T-helper 2 cell treated with Interferon-gamma antibody and Interleukin-4, amounts not matched to agents 100 ng/mL and 5 ng/mL, for 36 hours (primary cell): Measurements from ENCODE around the gene DIPK1B. TPM values are rescaled to one million over a fixed set of nuclear protein-coding genes. Genes with fewer than 3 reads are reported as not detected.

ENCODE experiments used
- intact Hi-C: fragments of 100-400 bp; cut with micrococcal nuclease; formaldehyde crosslinking; loops from one replicate; pipeline ENCODE4 v1.15.1; 2023
- total RNA-seq: library from RNA; stranded (reverse); gene quantifications from 2 replicates; pipeline ENCODE4 v1.2.3, GENCODE V29; 2022

The DIPK1B gene
- total RNA-seq, result 1.1 and 1.3 TPM in 2 replicates

GRCh38 chr9:136711751-136712689, at the start of gene DIPK1B:
DIPK1B (plus strand) TSS chr9:136712572; CDS start chr9:136712666, 94 bp downstream.
- intact Hi-C loops, result no loop called here

GRCh38 chr9:136662656-136663581, 49.5 kb upstream of the DIPK1B start, which contains the start of gene EGFL7:
EGFL7 (plus strand) TSS chr9:136662916; CDS start chr9:136668283, 5,367 bp downstream.
- intact Hi-C loops, result no loop called here

GRCh38 chr9:136664000-136664915, 48.1 kb upstream of the DIPK1B start:
- intact Hi-C loops, result no loop called here

GRCh38 chr9:136665111-136665703, 47.2 kb upstream of the DIPK1B start:
- intact Hi-C loops, result no loop called here

DNA sequence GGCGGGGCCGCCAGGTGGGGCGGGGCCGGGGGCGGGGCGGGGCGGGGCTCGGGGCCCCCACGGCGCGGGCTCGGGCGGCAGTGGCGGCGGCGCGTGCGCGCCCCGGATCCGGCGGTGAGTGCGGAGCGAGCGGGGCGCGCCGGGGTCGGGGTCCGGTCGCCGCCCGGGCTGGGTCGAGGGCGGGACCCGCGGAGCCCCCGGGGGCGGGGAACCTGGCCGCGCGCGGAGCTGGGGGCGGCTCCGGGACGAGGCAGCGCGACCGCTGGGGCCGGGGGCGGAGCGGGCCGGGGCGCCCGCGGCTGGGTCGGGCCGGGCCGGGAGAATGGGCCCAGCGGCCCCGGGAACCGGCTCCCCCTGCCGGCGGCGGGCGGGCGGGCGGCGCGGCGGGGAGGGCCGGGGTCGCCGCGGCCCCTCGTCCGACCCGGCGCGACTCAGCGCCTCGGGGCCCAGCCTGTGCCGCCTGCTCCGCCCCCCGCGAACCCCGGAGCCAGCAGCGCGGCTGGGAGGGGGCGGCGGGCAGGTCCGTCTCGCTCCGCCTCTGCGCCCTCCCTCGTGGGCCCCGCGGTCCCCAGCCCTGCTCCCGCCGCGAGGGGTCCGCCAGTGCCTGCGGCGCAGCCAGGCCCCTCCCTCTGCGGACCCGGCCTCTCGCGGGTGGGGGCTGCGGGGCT, 46.5 kb upstream of the DIPK1B start:
- intact Hi-C loops, result no loop called here

DNA sequence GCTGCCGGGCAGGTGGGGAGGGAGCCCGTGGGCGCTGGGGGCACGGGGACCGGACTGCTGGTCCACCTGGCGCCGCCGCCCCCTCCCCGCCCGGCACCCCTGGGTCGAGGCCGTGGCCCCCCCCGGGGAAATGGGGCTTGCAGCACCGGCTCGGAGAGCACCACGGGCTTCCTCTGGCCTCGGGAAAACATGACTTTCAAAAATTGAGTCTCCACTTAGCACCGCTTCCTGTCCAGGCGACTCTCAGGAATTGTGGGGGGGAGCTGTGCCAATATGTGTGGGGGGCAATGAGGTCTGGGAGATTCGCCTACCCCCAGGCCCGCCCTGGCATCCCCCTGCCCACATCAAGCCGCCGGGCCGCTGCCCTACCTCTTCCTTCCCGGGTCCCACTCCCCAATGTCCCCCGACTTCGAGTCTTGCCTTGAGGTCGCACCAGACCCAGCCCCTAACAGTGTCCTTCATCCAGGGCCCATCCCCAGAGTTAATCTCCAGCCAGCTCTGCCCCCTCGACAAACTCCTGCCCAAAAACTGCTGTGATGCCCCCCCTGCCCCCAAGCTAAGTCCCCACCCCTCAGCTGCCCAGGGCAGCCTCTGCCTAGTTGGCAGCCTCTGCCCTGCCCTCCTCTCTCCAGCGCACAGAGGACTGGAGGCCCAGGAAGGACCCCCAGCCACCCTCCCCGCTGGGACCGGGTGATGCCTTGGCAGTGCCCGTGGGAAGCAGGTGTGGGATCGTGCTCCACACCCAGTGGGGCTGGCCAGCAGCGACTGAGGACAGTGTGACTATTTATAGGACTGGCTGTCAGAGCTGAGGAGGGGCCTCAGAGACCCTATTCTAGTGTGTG, 45.8 kb upstream of the DIPK1B start:
- intact Hi-C loops, result no loop called here

DNA sequence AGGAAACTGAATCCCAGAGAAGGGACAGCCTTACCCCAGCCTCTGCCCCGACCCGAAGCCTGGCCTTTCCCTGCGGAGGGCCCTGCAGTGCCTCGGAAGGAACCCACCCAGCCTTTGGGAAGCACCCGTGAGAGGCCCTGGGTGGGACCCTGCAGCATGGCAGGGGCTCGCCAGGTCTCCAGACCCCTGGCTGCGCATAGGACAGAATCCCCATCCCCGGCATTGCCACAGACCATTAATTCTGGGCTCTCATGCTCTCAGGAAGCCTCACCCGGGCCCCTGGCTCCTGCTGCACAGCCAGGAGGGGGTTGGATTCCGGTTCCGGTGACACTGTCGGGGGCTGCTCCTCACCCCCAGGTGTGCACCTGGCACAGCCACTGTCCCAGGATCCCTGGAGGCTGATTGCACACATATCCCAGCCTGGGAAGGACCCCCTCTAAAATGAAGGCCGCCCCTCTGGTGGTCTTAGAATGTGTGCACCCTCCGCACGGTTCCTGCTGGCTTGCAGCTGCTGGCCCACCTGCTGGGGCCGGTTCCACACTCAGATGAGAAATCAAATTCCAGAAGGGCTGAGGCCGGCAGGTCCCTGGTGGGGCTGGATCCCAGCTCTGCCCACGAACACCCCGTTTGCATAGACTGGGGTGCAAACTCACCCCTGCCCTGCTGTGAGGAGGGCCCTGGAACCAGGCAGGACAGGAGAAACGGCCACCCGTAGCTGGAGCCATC, 45.0 kb upstream of the DIPK1B start:
- intact Hi-C loops, result no loop called here

DNA sequence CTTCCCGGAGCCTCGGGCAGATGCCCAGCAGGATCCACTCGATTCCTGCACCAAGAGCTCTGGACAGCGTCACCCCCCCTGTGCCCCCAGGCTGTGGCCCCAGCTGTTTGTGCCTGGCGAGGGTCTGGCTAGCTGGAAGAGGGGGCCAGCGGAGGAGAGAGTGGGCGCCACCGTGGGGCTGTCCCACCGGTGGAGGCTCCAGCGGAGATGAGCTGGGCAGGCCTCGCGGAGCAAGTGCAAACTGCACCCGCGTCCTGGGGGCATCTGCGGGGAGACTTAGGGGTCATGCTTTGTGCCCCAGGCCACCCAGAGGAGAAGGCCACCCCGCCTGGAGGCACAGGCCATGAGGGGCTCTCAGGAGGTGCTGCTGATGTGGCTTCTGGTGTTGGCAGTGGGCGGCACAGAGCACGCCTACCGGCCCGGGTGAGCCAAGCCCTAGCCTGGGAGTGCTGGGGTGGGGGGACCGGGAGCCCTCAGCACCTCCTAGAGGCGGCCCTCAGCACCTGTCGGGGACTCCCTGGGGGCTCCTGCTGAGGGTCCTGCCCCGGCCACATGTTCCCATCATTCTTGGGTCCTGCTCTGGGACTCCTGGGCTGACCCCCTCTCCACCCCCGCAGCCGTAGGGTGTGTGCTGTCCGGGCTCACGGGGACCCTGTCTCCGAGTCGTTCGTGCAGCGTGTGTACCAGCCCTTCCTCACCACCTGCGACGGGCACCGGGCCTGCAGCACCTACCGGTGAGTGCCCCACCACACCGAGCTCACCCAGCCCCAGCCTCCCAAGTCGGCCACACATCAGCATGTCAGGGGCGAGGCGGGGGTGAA, 44.2 kb upstream of the DIPK1B start:
- intact Hi-C loops, result no loop called here

- intact Hi-C loops, result no loop called here
Observed at GRCh38 chr9:136668983-136669790, 43.2 kb upstream of the DIPK1B start.

DNA sequence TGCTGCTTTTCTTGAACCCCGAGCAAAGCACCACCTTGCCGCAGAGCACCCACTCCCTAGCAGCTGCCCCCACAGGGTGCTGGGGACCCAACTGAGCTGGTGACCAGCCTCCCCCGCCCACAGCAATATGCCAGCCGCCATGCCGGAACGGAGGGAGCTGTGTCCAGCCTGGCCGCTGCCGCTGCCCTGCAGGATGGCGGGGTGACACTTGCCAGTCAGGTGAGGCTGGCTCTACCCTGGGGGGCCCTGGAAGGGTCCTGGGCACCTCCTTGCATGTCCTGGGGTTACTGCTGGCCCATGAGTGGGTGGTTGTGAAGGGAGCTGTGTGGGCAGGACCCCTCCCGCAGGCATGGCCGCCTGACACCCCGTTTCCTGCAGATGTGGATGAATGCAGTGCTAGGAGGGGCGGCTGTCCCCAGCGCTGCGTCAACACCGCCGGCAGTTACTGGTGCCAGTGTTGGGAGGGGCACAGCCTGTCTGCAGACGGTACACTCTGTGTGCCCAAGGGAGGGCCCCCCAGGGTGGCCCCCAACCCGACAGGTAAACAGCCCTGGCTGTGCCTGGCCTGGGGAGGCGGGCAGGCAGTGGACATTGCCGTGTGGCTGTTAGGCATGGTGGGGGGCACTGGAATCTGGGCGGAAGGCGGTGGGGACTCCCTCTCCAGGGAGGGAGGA, 42.4 kb upstream of the DIPK1B start:
- intact Hi-C loops, result no loop called here

DNA sequence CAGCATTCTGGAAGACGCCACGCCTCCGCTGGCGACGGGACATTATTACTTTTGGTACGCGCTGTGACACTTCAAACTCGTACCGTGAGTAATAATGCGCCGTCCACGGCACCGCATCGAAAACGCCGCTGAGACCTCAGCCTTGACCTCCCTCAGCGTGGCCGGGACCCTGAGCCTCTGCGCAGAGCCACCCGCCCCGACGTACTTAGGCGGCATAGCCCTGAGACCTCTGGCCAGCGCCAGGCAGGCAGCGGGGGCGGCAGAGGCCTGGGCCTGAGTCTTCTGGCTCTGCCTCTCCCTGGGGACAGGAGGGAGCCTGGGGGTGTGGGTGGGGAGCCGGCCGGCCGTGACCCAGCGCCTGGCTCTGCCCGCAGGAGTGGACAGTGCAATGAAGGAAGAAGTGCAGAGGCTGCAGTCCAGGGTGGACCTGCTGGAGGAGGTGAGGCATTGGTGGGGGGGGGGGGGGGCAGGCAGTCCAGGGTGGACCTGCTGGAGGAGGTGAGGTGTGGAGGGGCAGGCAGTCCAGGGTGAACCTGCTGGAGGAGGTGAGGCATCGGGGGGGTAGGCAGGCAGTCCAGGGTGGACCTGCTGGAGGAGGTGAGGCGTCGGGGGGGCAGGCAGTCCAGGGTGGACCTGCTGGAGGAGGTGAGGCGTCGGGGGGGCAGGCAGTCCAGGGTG, 41.7 kb upstream of the DIPK1B start:
- intact Hi-C loops, result no loop called here

GRCh38 chr9:136671254-136671614, 41.1 kb upstream of the DIPK1B start:
- intact Hi-C loops, result no loop called here

DNA sequence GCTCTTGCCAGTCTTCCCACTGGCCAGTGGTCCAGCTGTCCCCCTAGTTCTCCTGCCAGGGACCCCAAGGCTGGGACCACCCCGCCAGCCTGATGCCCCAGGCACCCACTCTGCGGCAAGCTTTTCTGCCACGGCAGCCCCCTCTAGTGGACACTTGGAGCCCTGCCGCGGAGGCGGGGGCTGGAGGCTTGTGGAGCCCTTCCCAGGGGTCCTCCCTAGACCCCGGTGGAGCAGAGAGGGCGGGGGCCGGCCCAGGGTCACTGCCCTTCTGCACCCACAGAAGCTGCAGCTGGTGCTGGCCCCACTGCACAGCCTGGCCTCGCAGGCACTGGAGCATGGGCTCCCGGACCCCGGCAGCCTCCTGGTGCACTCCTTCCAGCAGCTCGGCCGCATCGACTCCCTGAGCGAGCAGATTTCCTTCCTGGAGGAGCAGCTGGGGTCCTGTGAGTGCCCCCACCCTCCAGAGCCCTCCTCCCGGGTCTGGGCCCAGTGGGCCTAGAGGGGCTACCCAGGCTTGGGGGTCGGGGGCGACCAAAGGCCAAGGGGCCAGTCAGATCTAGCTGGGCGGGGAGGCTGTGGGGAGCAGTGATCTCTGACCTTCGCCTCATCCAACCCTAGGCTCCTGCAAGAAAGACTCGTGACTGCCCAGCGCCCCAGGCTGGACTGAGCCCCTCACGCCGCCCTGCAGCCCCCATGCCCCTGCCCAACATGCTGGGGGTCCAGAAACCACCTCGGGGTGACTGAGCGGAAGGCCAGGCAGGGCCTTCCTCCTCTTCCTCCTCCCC, 40.5 kb upstream of the DIPK1B start:
- intact Hi-C loops, result no loop called here

- intact Hi-C loops, result no loop called here
Observed at GRCh38 chr9:136672431-136673087, 39.8 kb upstream of the DIPK1B start.
